Measurements from ENCODE around the gene CD109. TPM values are rescaled to one million over a fixed set of nuclear protein-coding genes. Genes with fewer than 3 reads are reported as not detected.

The CD109 gene
- total RNA-seq, 2 donors from 2014 or later = 2.0 TPM

DNA sequence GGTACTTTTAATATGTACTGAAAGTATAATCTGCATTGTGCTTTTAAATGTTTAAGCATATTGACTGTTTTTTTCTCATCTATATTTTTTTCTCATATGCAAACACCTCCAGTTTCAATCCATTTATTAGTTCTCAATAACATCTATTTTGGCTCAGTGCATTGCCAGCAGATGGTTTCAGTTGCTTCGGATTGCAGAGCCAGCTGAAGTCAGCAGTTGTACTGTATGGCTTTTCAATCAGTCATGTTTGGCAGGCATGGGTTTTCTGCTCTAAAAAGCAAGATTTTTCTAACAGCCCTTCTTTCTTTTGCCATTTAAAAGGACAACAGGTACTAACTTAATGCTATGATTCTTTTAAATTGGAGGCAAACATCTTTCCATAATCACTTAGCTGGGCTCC, 121.2 kb downstream of the CD109 start:
- Histone ChIP-seq H3K9me3 (ENCODE audit: control insufficient read depth, low read length) (no peaks in the 10 kb centered on the region), H3K36me3 (ENCODE audit: control insufficient read depth, insufficient read depth, low read length) (no peaks in the 10 kb centered on the region), H3K4me1 (ENCODE audit: control insufficient read depth, insufficient read depth, low read length) (no peaks in the 10 kb centered on the region), H3K4me3 (ENCODE audit: low read length) (no peak overlapping the region), H3K9ac (ENCODE audit: extremely low read depth, low read length, poor library complexity, severe bottlenecking) (no peak overlapping the region), H3K27me3 (ENCODE audit: control insufficient read depth, insufficient read depth, low read length, poor library complexity, severe bottlenecking) (peaks cover 6% of the 10 kb centered on the region), H3K27ac (ENCODE audit: low read depth, low read length) (no peak overlapping the region)
- peaks cover 2% of the 10 kb centered on the region for H3K9me3 Mint-ChIP-seq
- no peak overlapping the region for H3K4me3 Mint-ChIP-seq
- 93 to 100% methylated on average over 1 of the region's 1 CpG for WGBS, 2 experiments (ENCODE audit: insufficient coverage in 1 of 2, insufficient read length in 1 of 2)
- no peak for DNase-seq
- no peak overlapping the region for H3K27ac Mint-ChIP-seq
- H3K36me3 Mint-ChIP-seq (ENCODE audit: low read depth) = no peaks in the 10 kb centered on the region
- TF ChIP-seq, protein P1, sequence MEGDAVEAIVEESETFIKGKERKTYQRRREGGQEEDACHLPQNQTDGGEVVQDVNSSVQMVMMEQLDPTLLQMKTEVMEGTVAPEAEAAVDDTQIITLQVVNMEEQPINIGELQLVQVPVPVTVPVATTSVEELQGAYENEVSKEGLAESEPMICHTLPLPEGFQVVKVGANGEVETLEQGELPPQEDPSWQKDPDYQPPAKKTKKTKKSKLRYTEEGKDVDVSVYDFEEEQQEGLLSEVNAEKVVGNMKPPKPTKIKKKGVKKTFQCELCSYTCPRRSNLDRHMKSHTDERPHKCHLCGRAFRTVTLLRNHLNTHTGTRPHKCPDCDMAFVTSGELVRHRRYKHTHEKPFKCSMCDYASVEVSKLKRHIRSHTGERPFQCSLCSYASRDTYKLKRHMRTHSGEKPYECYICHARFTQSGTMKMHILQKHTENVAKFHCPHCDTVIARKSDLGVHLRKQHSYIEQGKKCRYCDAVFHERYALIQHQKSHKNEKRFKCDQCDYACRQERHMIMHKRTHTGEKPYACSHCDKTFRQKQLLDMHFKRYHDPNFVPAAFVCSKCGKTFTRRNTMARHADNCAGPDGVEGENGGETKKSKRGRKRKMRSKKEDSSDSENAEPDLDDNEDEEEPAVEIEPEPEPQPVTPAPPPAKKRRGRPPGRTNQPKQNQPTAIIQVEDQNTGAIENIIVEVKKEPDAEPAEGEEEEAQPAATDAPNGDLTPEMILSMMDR (conservative IDR thresholded peaks at IDR 0.05) = no peak
- H3K27me3 Mint-ChIP-seq (ENCODE audit: insufficient read depth) = no peaks in the 10 kb centered on the region
- H3K4me1 Mint-ChIP-seq = no peaks in the 10 kb centered on the region

DNA sequence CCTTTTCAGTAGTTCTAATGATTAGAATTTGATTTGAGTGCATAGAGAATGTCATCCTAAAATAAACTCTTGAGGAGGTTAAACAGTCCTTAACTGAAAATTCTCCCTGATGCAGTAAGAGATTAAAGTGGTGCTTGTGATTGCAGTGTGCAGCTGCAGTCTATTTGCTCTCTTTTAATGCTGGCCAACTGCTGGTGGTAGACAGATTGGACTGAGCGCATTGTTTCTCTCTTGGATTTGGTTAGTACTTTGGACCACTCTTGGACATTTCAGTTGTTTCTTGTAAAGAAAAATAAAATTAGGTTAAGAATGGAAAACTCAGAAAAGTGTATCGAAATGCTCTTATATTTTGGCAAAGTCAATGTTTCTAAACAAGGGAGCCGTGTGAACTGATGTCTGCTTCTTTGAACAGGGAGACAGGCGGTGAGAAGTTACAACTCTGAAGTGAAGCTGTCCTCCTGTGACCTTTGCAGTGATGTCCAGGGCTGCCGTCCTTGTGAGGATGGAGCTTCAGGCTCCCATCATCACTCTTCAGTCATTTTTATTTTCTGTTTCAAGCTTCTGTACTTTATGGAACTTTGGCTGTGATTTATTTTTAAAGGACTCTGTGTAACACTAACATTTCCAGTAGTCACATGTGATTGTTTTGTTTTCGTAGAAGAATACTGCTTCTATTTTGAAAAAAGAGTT, 127.2 kb downstream of the CD109 start:
- WGBS, 2 experiments (ENCODE audit: insufficient coverage in 1 of 2, insufficient read length in 1 of 2) = 88 to 90% methylated on average over 5 to 6 of the region's 6 CpGs
- no peak overlapping the region for H3K9ac ChIP-seq (ENCODE audit: extremely low read depth, low read length, poor library complexity, severe bottlenecking)
- no peaks in the 10 kb centered on the region for H3K9me3 ChIP-seq (ENCODE audit: control insufficient read depth, low read length)
- no peaks in the 10 kb centered on the region for H3K36me3 ChIP-seq (ENCODE audit: control insufficient read depth, insufficient read depth, low read length)
- H3K27me3 ChIP-seq (ENCODE audit: control insufficient read depth, insufficient read depth, low read length, poor library complexity, severe bottlenecking) = no peaks in the 10 kb centered on the region
- H3K9me3 Mint-ChIP-seq = peaks cover 2% of the 10 kb centered on the region
- H3K36me3 Mint-ChIP-seq (ENCODE audit: low read depth) = no peaks in the 10 kb centered on the region
- TF ChIP-seq, protein P1 (conservative IDR thresholded peaks at IDR 0.05) = no peak
- H3K4me1 ChIP-seq (ENCODE audit: control insufficient read depth, insufficient read depth, low read length) = no peaks in the 10 kb centered on the region
- no peak for DNase-seq
- no peaks in the 10 kb centered on the region for H3K27me3 Mint-ChIP-seq (ENCODE audit: insufficient read depth)
- H3K27ac Mint-ChIP-seq = no peak overlapping the region
- H3K27ac ChIP-seq (ENCODE audit: low read depth, low read length) = no peak overlapping the region
- H3K4me3 Mint-ChIP-seq = no peak overlapping the region
- H3K4me3 ChIP-seq (ENCODE audit: low read length) = no peak overlapping the region
- no peaks in the 10 kb centered on the region for H3K4me1 Mint-ChIP-seq

DNA sequence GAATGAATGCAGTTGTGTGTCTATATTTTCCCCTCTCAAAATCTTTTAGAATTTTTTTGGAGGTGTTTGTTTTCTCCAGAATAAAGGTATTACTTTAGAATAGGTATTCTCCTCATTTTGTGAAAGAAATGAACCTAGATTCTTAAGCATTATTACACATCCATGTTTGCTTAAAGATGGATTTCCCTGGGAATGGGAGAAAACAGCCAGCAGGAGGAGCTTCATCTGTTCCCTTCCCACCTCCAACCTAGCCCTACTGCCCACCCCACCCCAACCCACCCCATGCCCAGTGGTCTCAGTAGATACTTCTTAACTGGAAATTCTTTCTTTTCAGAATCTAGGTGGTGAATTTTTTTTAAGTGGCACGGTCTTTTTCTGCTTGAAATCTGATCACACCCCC, 127.8 kb downstream of the CD109 start:
- peaks cover 2% of the 10 kb centered on the region for H3K9me3 Mint-ChIP-seq
- H3K4me1 Mint-ChIP-seq = no peaks in the 10 kb centered on the region
- no peaks in the 10 kb centered on the region for H3K36me3 Mint-ChIP-seq (ENCODE audit: low read depth)
- H3K36me3 ChIP-seq (ENCODE audit: control insufficient read depth, insufficient read depth, low read length) = no peaks in the 10 kb centered on the region
- H3K4me3 Mint-ChIP-seq = no peak overlapping the region
- no peaks in the 10 kb centered on the region for H3K9me3 ChIP-seq (ENCODE audit: control insufficient read depth, low read length)
- H3K27me3 Mint-ChIP-seq (ENCODE audit: insufficient read depth) = no peaks in the 10 kb centered on the region
- H3K27ac Mint-ChIP-seq = no peak overlapping the region
- DNase-seq = no peak
- H3K4me1 ChIP-seq (ENCODE audit: control insufficient read depth, insufficient read depth, low read length) = no peaks in the 10 kb centered on the region
- no peak overlapping the region for H3K4me3 ChIP-seq (ENCODE audit: low read length)
- TF ChIP-seq, protein P1 (conservative IDR thresholded peaks at IDR 0.05) = peak; percentile 54
- no peaks in the 10 kb centered on the region for H3K27me3 ChIP-seq (ENCODE audit: control insufficient read depth, insufficient read depth, low read length, poor library complexity, severe bottlenecking)
- no peak overlapping the region for H3K27ac ChIP-seq (ENCODE audit: low read depth, low read length)
- no peak overlapping the region for H3K9ac ChIP-seq (ENCODE audit: extremely low read depth, low read length, poor library complexity, severe bottlenecking)
- 100% methylated on average over 1 of the region's 1 CpG; no CpG with 5 or more reads in 1 of the 2 experiments for WGBS, 2 experiments (ENCODE audit: insufficient coverage in 1 of 2, insufficient read length in 1 of 2)
